ENCODE data around the gene SYCE1L.

SYCE1L gene

DNA sequence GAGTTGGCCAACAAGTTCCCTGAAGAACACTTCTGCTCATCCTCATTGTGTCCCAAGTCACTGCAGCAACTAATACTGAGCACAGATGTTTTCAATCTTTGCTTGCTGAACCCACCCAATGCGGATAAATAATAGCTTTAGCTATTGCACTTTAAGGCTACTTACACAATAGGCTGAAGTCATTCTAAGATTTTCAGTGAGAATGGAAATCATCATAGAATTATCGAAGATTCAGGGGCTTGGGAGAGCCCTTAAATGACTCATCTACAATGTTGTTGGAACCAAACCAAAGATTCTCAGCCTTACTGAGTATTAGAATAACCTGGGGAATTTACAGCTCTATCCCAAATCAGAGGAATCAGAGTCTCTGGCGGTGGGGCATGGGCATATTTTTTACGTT, 51.2 kb downstream of the SYCE1L start:
- Histone ChIP-seq H3K27ac (no peak overlapping the region), H3K4me3 (no peak overlapping the region)
- TF ChIP-seq, protein P1, sequence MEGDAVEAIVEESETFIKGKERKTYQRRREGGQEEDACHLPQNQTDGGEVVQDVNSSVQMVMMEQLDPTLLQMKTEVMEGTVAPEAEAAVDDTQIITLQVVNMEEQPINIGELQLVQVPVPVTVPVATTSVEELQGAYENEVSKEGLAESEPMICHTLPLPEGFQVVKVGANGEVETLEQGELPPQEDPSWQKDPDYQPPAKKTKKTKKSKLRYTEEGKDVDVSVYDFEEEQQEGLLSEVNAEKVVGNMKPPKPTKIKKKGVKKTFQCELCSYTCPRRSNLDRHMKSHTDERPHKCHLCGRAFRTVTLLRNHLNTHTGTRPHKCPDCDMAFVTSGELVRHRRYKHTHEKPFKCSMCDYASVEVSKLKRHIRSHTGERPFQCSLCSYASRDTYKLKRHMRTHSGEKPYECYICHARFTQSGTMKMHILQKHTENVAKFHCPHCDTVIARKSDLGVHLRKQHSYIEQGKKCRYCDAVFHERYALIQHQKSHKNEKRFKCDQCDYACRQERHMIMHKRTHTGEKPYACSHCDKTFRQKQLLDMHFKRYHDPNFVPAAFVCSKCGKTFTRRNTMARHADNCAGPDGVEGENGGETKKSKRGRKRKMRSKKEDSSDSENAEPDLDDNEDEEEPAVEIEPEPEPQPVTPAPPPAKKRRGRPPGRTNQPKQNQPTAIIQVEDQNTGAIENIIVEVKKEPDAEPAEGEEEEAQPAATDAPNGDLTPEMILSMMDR (IDR thresholded peaks at IDR 0.05): no peak
- no peak for DNase-seq (ENCODE audit: low spot score)

Data from coronary artery (tissue), 2 donors.